HCT116 (cell line): Measurements from ENCODE around the gene FCRL6.

ENCODE experiments used
- ATF3 ChIP-seq: IDR thresholded peaks from 2 replicates; pipeline ENCODE4 v1.6.1; 2012
- CEBPB ChIP-seq: IDR thresholded peaks from 2 replicates; pipeline ENCODE4 v1.6.1; 2012; ENCODE audit warnings: low read depth
- EZH2 ChIP-seq: fragments of 200-600 bp; sonication (generic); IDR thresholded peaks from 2 replicates; pipeline ENCODE4 v1.6.1; 2017; ENCODE audit warnings: antibody characterized with exemption, mixed run types
- MAX ChIP-seq: IDR thresholded peaks from 2 replicates; pipeline ENCODE4 v1.6.1; 2012
- POLR2A ChIP-seq: IDR thresholded peaks from 2 replicates; pipeline ENCODE4 v1.7.0; 2011; ENCODE audit warnings: borderline replicate concordance; ENCODE audit not compliant: insufficient read depth, insufficient read length; ENCODE audit errors: extremely low read depth
- POLR2AphosphoS5 ChIP-seq: IDR thresholded peaks from 2 replicates; pipeline ENCODE4 v1.6.1; 2011; ENCODE audit warnings: mild to moderate bottlenecking, low read depth, low read length, moderate library complexity
- RAD21 ChIP-seq: IDR thresholded peaks from 2 replicates; pipeline ENCODE4 v1.6.1; 2012; ENCODE audit warnings: low read depth, mild to moderate bottlenecking
- SP1 ChIP-seq: IDR thresholded peaks from 2 replicates; pipeline ENCODE4 v1.6.1; 2012; ENCODE audit warnings: low read depth
- SRF ChIP-seq: IDR thresholded peaks from 2 replicates; pipeline ENCODE4 v1.6.1; 2012; ENCODE audit warnings: low read depth
- TCF7L2 ChIP-seq: IDR thresholded peaks from 2 replicates; pipeline ENCODE4 v1.7.0; 2011; ENCODE audit warnings: borderline replicate concordance, inconsistent platforms; ENCODE audit not compliant: insufficient read depth, insufficient read length; ENCODE audit errors: extremely low read depth
- ZFX ChIP-seq: fragments of 450-650 bp; IDR thresholded peaks from 2 replicates; pipeline ENCODE4 v1.6.1; 2017
- ZNF274 ChIP-seq: fragments of 200-500 bp; sonication (Bioruptor generic); IDR thresholded peaks from 2 replicates; pipeline ENCODE4 v1.6.1; 2014; ENCODE audit warnings: mild to moderate bottlenecking, low read depth, low read length, inconsistent platforms
- TF ChIP-seq, protein P1 (sequence below), 3 experiments: fragments of 200-600 bp in 1 of 3; sonication (generic) in 1 of 3; IDR thresholded peaks in 2 of 3; conservative IDR thresholded peaks in 1 of 3; 2 replicates each; pipeline ENCODE4 v1.5.1; 2012 to 2017; ENCODE audit warnings: low read depth in 2 of 3, low read length in 2 of 3, antibody characterized with exemption in 1 of 3, borderline replicate concordance in 1 of 3, control low read depth in 1 of 3, mild to moderate bottlenecking in 1 of 3, mixed read lengths in 1 of 3, mixed run types in 1 of 3, moderate library complexity in 1 of 3; ENCODE audit not compliant: insufficient read depth in 1 of 3
- TF ChIP-seq, protein P2 (sequence below): IDR thresholded peaks from 2 replicates; pipeline ENCODE4 v1.6.1; 2012; ENCODE audit warnings: low read depth

- TF ChIP-seq POLR2AphosphoS5 = no peak
- no peak for TF ChIP-seq EZH2
- TF ChIP-seq, protein P1, sequence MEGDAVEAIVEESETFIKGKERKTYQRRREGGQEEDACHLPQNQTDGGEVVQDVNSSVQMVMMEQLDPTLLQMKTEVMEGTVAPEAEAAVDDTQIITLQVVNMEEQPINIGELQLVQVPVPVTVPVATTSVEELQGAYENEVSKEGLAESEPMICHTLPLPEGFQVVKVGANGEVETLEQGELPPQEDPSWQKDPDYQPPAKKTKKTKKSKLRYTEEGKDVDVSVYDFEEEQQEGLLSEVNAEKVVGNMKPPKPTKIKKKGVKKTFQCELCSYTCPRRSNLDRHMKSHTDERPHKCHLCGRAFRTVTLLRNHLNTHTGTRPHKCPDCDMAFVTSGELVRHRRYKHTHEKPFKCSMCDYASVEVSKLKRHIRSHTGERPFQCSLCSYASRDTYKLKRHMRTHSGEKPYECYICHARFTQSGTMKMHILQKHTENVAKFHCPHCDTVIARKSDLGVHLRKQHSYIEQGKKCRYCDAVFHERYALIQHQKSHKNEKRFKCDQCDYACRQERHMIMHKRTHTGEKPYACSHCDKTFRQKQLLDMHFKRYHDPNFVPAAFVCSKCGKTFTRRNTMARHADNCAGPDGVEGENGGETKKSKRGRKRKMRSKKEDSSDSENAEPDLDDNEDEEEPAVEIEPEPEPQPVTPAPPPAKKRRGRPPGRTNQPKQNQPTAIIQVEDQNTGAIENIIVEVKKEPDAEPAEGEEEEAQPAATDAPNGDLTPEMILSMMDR (IDR thresholded peaks at IDR 0.05 in 2 of 3, conservative IDR thresholded peaks at IDR 0.05 in 1 of 3; ENCODE audit: borderline replicate concordance in 1 of 3, insufficient read depth in 1 of 3, low read depth in 2 of 3, low read length in 2 of 3) = no peak
- TF ChIP-seq CEBPB = no peak
- TF ChIP-seq SP1 = no peak
- no peak for TF ChIP-seq ZFX
- no peak for TF ChIP-seq POLR2A
- TF ChIP-seq ZNF274 = no peak
- no peak for TF ChIP-seq ATF3
- TF ChIP-seq RAD21 = no peak
- TF ChIP-seq, protein P2, sequence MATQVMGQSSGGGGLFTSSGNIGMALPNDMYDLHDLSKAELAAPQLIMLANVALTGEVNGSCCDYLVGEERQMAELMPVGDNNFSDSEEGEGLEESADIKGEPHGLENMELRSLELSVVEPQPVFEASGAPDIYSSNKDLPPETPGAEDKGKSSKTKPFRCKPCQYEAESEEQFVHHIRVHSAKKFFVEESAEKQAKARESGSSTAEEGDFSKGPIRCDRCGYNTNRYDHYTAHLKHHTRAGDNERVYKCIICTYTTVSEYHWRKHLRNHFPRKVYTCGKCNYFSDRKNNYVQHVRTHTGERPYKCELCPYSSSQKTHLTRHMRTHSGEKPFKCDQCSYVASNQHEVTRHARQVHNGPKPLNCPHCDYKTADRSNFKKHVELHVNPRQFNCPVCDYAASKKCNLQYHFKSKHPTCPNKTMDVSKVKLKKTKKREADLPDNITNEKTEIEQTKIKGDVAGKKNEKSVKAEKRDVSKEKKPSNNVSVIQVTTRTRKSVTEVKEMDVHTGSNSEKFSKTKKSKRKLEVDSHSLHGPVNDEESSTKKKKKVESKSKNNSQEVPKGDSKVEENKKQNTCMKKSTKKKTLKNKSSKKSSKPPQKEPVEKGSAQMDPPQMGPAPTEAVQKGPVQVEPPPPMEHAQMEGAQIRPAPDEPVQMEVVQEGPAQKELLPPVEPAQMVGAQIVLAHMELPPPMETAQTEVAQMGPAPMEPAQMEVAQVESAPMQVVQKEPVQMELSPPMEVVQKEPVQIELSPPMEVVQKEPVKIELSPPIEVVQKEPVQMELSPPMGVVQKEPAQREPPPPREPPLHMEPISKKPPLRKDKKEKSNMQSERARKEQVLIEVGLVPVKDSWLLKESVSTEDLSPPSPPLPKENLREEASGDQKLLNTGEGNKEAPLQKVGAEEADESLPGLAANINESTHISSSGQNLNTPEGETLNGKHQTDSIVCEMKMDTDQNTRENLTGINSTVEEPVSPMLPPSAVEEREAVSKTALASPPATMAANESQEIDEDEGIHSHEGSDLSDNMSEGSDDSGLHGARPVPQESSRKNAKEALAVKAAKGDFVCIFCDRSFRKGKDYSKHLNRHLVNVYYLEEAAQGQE = no peak
- TF ChIP-seq TCF7L2 = no peak
- TF ChIP-seq MAX = no peak
- TF ChIP-seq SRF = no peak
These were observed 48.8 kb upstream of the FCRL6 start for GRCh38 chr1:159753386-159753785.
